HL-60/S4 treated with phorbol 12-myristate 13-acetate at 8.2 ng/mL for 4 days and 3 days (cell line): Measurements from ENCODE around the gene CST8.

Source experiments
- in situ Hi-C: fragments of 300-500 bp; cut with MboI; formaldehyde crosslinking; loops from 2 replicates; pipeline ENCODE4 v1.15.0; 2022; ENCODE audit warnings: low sequenced_read_pairs

Gene CST8

GRCh38 chr20:23517719-23518118 lies 26.8 kb downstream of the CST8 start:
- in situ Hi-C loops, result no loop called here

- in situ Hi-C loops, result no loop called here
Observed at GRCh38 chr20:23519556-23519955, 28.6 kb downstream of the CST8 start.

GRCh38 chr20:23520185-23520584 lies 29.3 kb downstream of the CST8 start:
- in situ Hi-C loops, result no loop called here

GRCh38 chr20:23524146-23524545 lies 33.2 kb downstream of the CST8 start:
- in situ Hi-C loops, result no loop called here

GRCh38 chr20:23526850-23527249 lies 35.9 kb downstream of the CST8 start:
- in situ Hi-C loops, result no loop called here

- in situ Hi-C loops, result no loop called here
Observed at GRCh38 chr20:23528867-23529431, 38.0 kb downstream of the CST8 start.

- in situ Hi-C loops, result no loop called here
Observed at GRCh38 chr20:23530937-23531567, 40.1 kb downstream of the CST8 start.

- in situ Hi-C loops, result no loop called here
Observed at GRCh38 chr20:23532533-23532932, 41.6 kb downstream of the CST8 start.

- in situ Hi-C loops, result no loop called here
Observed at GRCh38 chr20:23533161-23533560, 42.2 kb downstream of the CST8 start.

GRCh38 chr20:23534801-23535593 lies 44.1 kb downstream of the CST8 start:
- in situ Hi-C loops, result no loop called here

- in situ Hi-C loops, result no loop called here
Observed at GRCh38 chr20:23536328-23536974, 45.5 kb downstream of the CST8 start.

GRCh38 chr20:23537030-23537429 lies 46.1 kb downstream of the CST8 start:
- in situ Hi-C loops, result no loop called here

GRCh38 chr20:23540624-23541023 lies 49.7 kb downstream of the CST8 start:
- in situ Hi-C loops, result no loop called here

- in situ Hi-C loops, result no loop called here
Observed at GRCh38 chr20:23541330-23541729, 50.4 kb downstream of the CST8 start.

GRCh38 chr20:23541776-23542175 lies 50.9 kb downstream of the CST8 start:
- in situ Hi-C loops, result no loop called here

- in situ Hi-C loops, result no loop called here
Observed at GRCh38 chr20:23542801-23543200, 51.9 kb downstream of the CST8 start.

GRCh38 chr20:23544133-23544532 lies 53.2 kb downstream of the CST8 start:
- in situ Hi-C loops, result no loop called here
